NT2/D1 (cell line): ENCODE data around the gene NEUROD6.

Experiments used
- DNase-seq: peaks from one replicate; pipeline ENCODE4 v3.0.0-alpha.2; 2011; ENCODE audit warnings: low read depth, low spot score
- H3K27me3 ChIP-seq: 2 replicates; pipeline ENCODE4 v1.6.0; 2011; ENCODE audit warnings: mild to moderate bottlenecking; ENCODE audit not compliant: insufficient read length, insufficient read depth
- H3K36me3 ChIP-seq: 2 replicates; pipeline ENCODE4 v1.6.1; 2011; ENCODE audit warnings: mild to moderate bottlenecking, low read length, mixed read lengths; ENCODE audit not compliant: insufficient read depth, insufficient read length
- H3K4me1 ChIP-seq: 2 replicates; pipeline ENCODE4 v1.5.1; 2011; ENCODE audit not compliant: insufficient read depth, insufficient read length
- H3K4me3 ChIP-seq: 2 replicates; pipeline ENCODE4 v1.5.1; 2011; ENCODE audit warnings: low read depth; ENCODE audit not compliant: insufficient read length
- H3K9ac ChIP-seq: 2 replicates; pipeline ENCODE4 v1.6.0; 2011; ENCODE audit warnings: low read depth; ENCODE audit not compliant: insufficient read length
- H3K9me3 ChIP-seq: 2 replicates; pipeline ENCODE4 v1.5.1; 2011; ENCODE audit warnings: mild to moderate bottlenecking, low read length; ENCODE audit not compliant: insufficient read depth
- SUZ12 ChIP-seq: IDR thresholded peaks from 2 replicates; pipeline ENCODE4 v1.6.1; 2011; ENCODE audit not compliant: insufficient read length, insufficient read depth; ENCODE audit errors: extremely low read depth
- YY1 ChIP-seq: IDR thresholded peaks from 2 replicates; pipeline ENCODE4 v1.6.1; 2011; ENCODE audit not compliant: insufficient read length, insufficient read depth
- ZNF274 ChIP-seq: IDR thresholded peaks from 2 replicates; pipeline ENCODE4 v1.6.1; 2011; ENCODE audit warnings: mild to moderate bottlenecking, low read depth, low read length

Gene NEUROD6

DNA sequence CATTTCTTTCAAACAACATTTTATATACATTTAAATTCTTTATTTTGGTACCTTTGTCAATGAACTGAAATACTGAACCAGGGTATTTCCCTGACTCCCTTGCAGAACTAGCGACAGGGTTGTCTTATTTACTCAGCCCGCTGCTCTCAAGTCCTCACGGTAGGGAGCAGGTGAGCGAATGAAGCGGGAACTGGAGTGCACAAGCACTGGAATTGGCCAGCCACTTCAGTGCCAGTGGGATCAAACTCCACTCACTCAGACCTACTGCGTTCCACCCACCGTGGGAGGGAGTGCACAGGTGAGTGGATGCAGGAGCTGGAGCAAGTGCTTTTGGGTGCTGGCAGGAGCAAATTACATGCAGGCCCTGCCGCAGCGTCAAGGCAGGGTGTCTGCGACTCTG lies 28.1 kb upstream of the NEUROD6 start:
- no peak for TF ChIP-seq ZNF274
- no peak for TF ChIP-seq SUZ12
- no peak for TF ChIP-seq YY1
- H3K4me1 ChIP-seq = peaks cover 4% of the 10 kb centered on the region
- no peak overlapping the region for H3K9ac ChIP-seq
- H3K4me3 ChIP-seq = no peak overlapping the region
- no peaks in the 10 kb centered on the region for H3K36me3 ChIP-seq
- no peaks in the 10 kb centered on the region for H3K9me3 ChIP-seq
- H3K27me3 ChIP-seq = no peaks in the 10 kb centered on the region
- no peak for DNase-seq

- no peaks in the 10 kb centered on the region for H3K4me1 ChIP-seq
- no peaks in the 10 kb centered on the region for H3K36me3 ChIP-seq
- no peak overlapping the region for H3K4me3 ChIP-seq
- H3K9ac ChIP-seq = no peak overlapping the region
- DNase-seq = no peak
- no peaks in the 10 kb centered on the region for H3K27me3 ChIP-seq
- H3K9me3 ChIP-seq = no peaks in the 10 kb centered on the region
- TF ChIP-seq YY1 = no peak
- TF ChIP-seq SUZ12 = no peak
- no peak for TF ChIP-seq ZNF274
Measured at GRCh38 chr7:31363496-31363895, 23.0 kb upstream of the NEUROD6 start.

GRCh38 chr7:31363051-31363450 lies 22.5 kb upstream of the NEUROD6 start:
- DNase-seq = no peak
- TF ChIP-seq ZNF274 = no peak
- no peak for TF ChIP-seq YY1
- TF ChIP-seq SUZ12 = no peak
- H3K36me3 ChIP-seq = no peaks in the 10 kb centered on the region
- H3K9me3 ChIP-seq = no peaks in the 10 kb centered on the region
- H3K4me3 ChIP-seq = no peak overlapping the region
- no peaks in the 10 kb centered on the region for H3K27me3 ChIP-seq
- H3K4me1 ChIP-seq = peaks cover 2% of the 10 kb centered on the region
- H3K9ac ChIP-seq = no peak overlapping the region

DNA sequence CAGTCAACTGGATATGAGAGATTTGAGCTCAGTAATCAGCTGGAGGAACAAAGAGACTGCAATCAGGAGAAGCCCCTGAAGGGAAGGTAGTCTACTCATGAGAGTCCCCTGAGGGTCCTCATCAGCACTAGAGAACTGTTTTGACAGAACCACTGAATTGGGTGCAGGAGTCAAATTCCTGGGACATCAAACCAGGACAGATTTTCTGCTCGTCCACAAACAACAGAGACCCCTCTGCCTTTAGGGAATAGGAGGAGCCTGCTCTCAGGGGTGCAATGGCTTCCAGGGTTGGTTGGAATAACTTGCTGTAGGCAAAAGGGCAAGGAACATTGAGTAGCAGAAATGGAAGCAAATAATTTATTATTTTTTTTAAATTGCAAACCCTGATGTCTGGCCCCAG lies 21.9 kb upstream of the NEUROD6 start:
- H3K36me3 ChIP-seq = no peaks in the 10 kb centered on the region
- H3K9me3 ChIP-seq = no peaks in the 10 kb centered on the region
- H3K4me1 ChIP-seq = peaks cover 2% of the 10 kb centered on the region
- H3K4me3 ChIP-seq = no peak overlapping the region
- no peak for TF ChIP-seq ZNF274
- TF ChIP-seq SUZ12 = no peak
- TF ChIP-seq YY1 = no peak
- no peak overlapping the region for H3K9ac ChIP-seq
- DNase-seq = no peak
- H3K27me3 ChIP-seq = no peaks in the 10 kb centered on the region

- Histone ChIP-seq H3K9ac (no peak overlapping the region), H3K4me3 (no peak overlapping the region), H3K27me3 (no peaks in the 10 kb centered on the region), H3K36me3 (no peaks in the 10 kb centered on the region), H3K4me1 (peaks cover 2% of the 10 kb centered on the region), H3K9me3 (peaks cover 11% of the 10 kb centered on the region; the same call in 1 of the 2 replicates)
- DNase-seq = no peak
- TF ChIP-seq YY1 (no peak), ZNF274 (no peak), SUZ12 (no peak)
Measured at GRCh38 chr7:31358467-31358866, 17.9 kb upstream of the NEUROD6 start.

- Histone ChIP-seq H3K27me3 (peaks cover 3% of the 10 kb centered on the region), H3K9ac (no peak overlapping the region), H3K4me3 (no peak overlapping the region), H3K9me3 (no peaks in the 10 kb centered on the region), H3K4me1 (no peaks in the 10 kb centered on the region), H3K36me3 (no peaks in the 10 kb centered on the region)
- no peak for TF ChIP-seq YY1
- no peak for TF ChIP-seq SUZ12
- no peak for TF ChIP-seq ZNF274
- DNase-seq = no peak
Measured at GRCh38 chr7:31345421-31345820, 4.9 kb upstream of the NEUROD6 start.

- Histone ChIP-seq H3K36me3 (no peaks in the 10 kb centered on the region), H3K27me3 (peaks cover 5% of the 10 kb centered on the region), H3K4me3 (no peak overlapping the region), H3K9me3 (no peaks in the 10 kb centered on the region), H3K4me1 (no peaks in the 10 kb centered on the region), H3K9ac (no peak overlapping the region)
- DNase-seq = no peak
- TF ChIP-seq SUZ12 (no peak), ZNF274 (no peak), YY1 (no peak)
Measured at GRCh38 chr7:31343516-31344305, 3.2 kb upstream of the NEUROD6 start.
